ENCODE results near the gene FLAD1. TPM values are rescaled to one million over a fixed set of nuclear protein-coding genes. Genes with fewer than 3 reads are reported as not detected.

FLAD1 gene
- total and polyA plus RNA-seq, 2 of the 4 experiments (the other 2 are of a cell fraction) = 26.3 to 37.3 TPM

DNA sequence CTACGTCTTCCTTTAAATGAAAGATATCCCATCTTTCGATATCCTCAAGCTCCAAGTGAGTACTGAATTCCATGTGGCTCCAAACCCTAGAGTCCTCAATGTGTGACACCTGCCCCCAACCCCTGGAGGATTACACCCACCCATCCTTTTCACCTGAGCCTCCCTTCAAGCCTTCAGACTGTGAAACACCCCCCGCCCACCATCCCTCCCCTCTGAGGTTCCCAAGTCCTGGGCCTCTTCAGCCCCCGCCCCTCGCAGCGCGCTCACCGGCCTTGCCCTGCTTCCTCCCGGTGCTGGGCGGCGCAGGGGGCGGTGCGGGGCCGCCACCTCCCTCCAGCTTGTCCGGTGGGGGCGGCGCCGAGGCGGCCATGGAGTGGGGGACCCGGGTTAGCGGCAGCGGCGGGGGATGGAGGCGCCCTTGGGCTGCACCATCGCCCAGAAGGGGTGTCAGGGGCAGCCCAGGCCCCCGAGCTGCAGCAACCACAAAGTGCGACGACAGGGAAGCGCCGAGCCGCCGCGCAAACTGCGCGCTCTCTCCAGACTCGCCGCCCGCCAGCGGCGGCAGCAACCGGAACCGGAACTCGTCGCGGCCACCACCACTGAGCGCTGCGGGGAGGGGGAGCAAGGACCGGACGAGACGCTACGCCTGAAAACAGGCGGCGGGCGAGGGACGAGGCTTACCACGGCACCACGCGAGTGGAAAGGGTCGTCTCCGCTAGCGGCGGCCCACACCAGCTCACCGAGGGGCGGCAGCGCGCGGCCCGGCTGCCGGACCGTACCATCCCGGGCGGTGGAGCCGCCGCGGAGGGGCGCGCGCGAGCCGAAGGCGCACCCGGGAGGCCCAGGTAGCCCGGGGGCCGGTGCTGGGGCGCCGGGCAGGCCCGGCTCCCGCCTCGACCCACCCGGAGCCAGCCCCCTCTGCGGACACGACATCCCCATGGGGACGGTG, 21.7 kb upstream of the FLAD1 start, which contains the start of gene PYGO2:
TSS of gene PYGO2 (minus strand) at position 576 of the 949 bp plus-strand sequence. CDS start at position 370, 206 bp downstream.
- Histone ChIP-seq H3K27me3 (ENCODE audit: control insufficient read depth, insufficient read depth, low read length) (no peaks in the 10 kb centered on the region), H2AK9ac (replicated peaks; ENCODE audit: low read depth, low read length, poor library complexity) (peak within 1 kb of the TSS; percentile 100), H3K4me1 (ENCODE audit: control insufficient read depth, insufficient read depth, low read length) (peaks cover 11% of the 10 kb centered on the region), H3K14ac (replicated peaks; ENCODE audit: low read depth, low read length) (peak within 1 kb of the TSS; percentile 100), H2BK20ac (ENCODE audit: low read depth, low read length) (no peak within 1 kb of the TSS), H2AFZ (replicated peaks; ENCODE audit: low read length, poor library complexity) (peak within 1 kb of the TSS; percentile 98), H3K9me1 (ENCODE audit: insufficient read depth, low read length) (no peaks in the 10 kb centered on the region), H3K4me3 (ENCODE audit: insufficient read depth, low read depth, low read length) (peak within 1 kb of the TSS; percentile 86), H2BK15ac (ENCODE audit: low read depth, low read length) (no peak within 1 kb of the TSS; the same call in 2 of the 3 replicates), H2BK5ac (ENCODE audit: low read depth, low read length, poor library complexity, severe bottlenecking) (peak within 1 kb of the TSS; percentile 98), H3K23ac (ENCODE audit: low read depth, low read length) (peak within 1 kb of the TSS; percentile 98; the same call in 1 of the 2 replicates), H4K20me1 (ENCODE audit: insufficient read depth, low read length) (peaks cover 18% of the 10 kb centered on the region), H3K36me3 (ENCODE audit: control insufficient read depth, insufficient read depth, low read length) (peaks cover 49% of the 10 kb centered on the region), H2AK5ac (ENCODE audit: low read depth, low read length) (peak within 1 kb of the TSS; percentile 95), H3K56ac (ENCODE audit: extremely low read depth, insufficient read depth, low read length) (peak within 1 kb of the TSS; percentile 75), H3K4me2 (ENCODE audit: low read depth, low read length) (peak within 1 kb of the TSS; percentile 90), H3K27ac (ENCODE audit: insufficient read depth, low read length) (peak within 1 kb of the TSS; percentile 96), H3K9me3 (ENCODE audit: control insufficient read depth, insufficient read depth, low read length) (no peaks in the 10 kb centered on the region), H3K9ac (ENCODE audit: low read depth, low read length) (peak within 1 kb of the TSS; percentile 94), H3K18ac (ENCODE audit: low read depth, low read length) (peak within 1 kb of the TSS; percentile 95), H4K8ac (ENCODE audit: low read depth in 2 of 2, low read length in 2 of 2) (peak within 1 kb of the TSS; percentile 88 to 99), H2BK120ac (ENCODE audit: low read depth, low read length) (peak within 1 kb of the TSS; percentile 93), H4K5ac (ENCODE audit: low read depth, low read length) (peak within 1 kb of the TSS; percentile 89), H3K4ac (ENCODE audit: low read depth, low read length) (peak within 1 kb of the TSS; percentile 99), H4K91ac (ENCODE audit: insufficient read depth, low read depth, low read length) (peak within 1 kb of the TSS; percentile 96), H3K79me1 (ENCODE audit: low read depth in 1 of 2, low read length in 2 of 2) (peaks cover 25 to 67% of the 10 kb centered on the region in 2 experiments)
- 0% methylated on average over 57 of the region's 93 CpGs; no CpG with 5 or more reads in 1 of the 2 experiments for whole genome bisulfite sequencing, 2 experiments (ENCODE audit: extremely low coverage in 2 of 2, insufficient read length in 1 of 2)
- dilution Hi-C loops (cut with HindIII; ENCODE audit: low sequenced_read_pairs, unreplicated experiment) (no loop called here), in situ Hi-C loops (cut with MboI; ENCODE audit: low sequenced_read_pairs) (no loop called here), intact Hi-C loops (cut with micrococcal nuclease) (loop anchor here (2.0 kb wide), 2 partner anchors 37 to 123 kb away; no protein-coding TSS in a partner anchor)
- CTCF ChIA-PET = interaction anchor here (0.6 to 1.6 kb wide), 7 partner anchors 9 to 124 kb away, joined by 3 to 11 read pairs (median 3); partner anchors contain the start of gene SHC1
- no TSS peak for BruUV-seq (replicated peaks)
- POLR2A ChIA-PET (ENCODE audit: unreplicated experiment) = interaction anchor here (1.2 to 2.5 kb wide), 2 partner anchors 9 to 12 kb away, joined by 10 to 17 read pairs; partner anchors contain the start of gene SHC1
- ATAC-seq (ENCODE audit: low read depth) (peak; percentile 86), DNase-seq (peak; percentile 66)
- TF ChIP-seq MXI1 (IDR thresholded peaks at IDR 0.05; ENCODE audit: borderline replicate concordance, low read depth, low read length) = no peak; the same call in 1 of the 2 replicates
- TF ChIP-seq, protein P1, sequence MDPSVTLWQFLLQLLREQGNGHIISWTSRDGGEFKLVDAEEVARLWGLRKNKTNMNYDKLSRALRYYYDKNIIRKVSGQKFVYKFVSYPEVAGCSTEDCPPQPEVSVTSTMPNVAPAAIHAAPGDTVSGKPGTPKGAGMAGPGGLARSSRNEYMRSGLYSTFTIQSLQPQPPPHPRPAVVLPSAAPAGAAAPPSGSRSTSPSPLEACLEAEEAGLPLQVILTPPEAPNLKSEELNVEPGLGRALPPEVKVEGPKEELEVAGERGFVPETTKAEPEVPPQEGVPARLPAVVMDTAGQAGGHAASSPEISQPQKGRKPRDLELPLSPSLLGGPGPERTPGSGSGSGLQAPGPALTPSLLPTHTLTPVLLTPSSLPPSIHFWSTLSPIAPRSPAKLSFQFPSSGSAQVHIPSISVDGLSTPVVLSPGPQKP (IDR thresholded peaks at IDR 0.05; ENCODE audit: borderline replicate concordance, low read depth, low read length) = 0 out of 2 replicates have a peak, but pooled peaks have one; percentile 9
- TF ChIP-seq MAZ (IDR thresholded peaks at IDR 0.05; ENCODE audit: borderline replicate concordance, low read depth, low read length) = peak; percentile 50; the same call in 1 of the 2 replicates
- TF ChIP-seq RCOR1 (IDR thresholded peaks at IDR 0.05; ENCODE audit: insufficient replicate concordance, low read length) = no peak
- TF ChIP-seq RAD21 (IDR thresholded peaks at IDR 0.05; ENCODE audit: low read length) = peak; percentile 62
- peak; percentile 40 for TF ChIP-seq POLR2A (IDR thresholded peaks at IDR 0.05; ENCODE audit: low read depth, low read length)
- TF ChIP-seq NFE2L2 (IDR thresholded peaks at IDR 0.05; ENCODE audit: low read depth, low read length) = no peak
- no peak; the same call in 1 of the 2 replicates for TF ChIP-seq CHD1 (IDR thresholded peaks at IDR 0.05; ENCODE audit: low read depth, low read length)
- TF ChIP-seq, protein P2, sequence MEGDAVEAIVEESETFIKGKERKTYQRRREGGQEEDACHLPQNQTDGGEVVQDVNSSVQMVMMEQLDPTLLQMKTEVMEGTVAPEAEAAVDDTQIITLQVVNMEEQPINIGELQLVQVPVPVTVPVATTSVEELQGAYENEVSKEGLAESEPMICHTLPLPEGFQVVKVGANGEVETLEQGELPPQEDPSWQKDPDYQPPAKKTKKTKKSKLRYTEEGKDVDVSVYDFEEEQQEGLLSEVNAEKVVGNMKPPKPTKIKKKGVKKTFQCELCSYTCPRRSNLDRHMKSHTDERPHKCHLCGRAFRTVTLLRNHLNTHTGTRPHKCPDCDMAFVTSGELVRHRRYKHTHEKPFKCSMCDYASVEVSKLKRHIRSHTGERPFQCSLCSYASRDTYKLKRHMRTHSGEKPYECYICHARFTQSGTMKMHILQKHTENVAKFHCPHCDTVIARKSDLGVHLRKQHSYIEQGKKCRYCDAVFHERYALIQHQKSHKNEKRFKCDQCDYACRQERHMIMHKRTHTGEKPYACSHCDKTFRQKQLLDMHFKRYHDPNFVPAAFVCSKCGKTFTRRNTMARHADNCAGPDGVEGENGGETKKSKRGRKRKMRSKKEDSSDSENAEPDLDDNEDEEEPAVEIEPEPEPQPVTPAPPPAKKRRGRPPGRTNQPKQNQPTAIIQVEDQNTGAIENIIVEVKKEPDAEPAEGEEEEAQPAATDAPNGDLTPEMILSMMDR (conservative IDR thresholded peaks at IDR 0.05; ENCODE audit: low read depth, low read length) = peak; percentile 69
- no peak for TF ChIP-seq RFX5 (IDR thresholded peaks at IDR 0.05; ENCODE audit: low read depth, low read length)
- TF ChIP-seq, protein P3, sequence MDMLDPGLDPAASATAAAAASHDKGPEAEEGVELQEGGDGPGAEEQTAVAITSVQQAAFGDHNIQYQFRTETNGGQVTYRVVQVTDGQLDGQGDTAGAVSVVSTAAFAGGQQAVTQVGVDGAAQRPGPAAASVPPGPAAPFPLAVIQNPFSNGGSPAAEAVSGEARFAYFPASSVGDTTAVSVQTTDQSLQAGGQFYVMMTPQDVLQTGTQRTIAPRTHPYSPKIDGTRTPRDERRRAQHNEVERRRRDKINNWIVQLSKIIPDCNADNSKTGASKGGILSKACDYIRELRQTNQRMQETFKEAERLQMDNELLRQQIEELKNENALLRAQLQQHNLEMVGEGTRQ (IDR thresholded peaks at IDR 0.05; ENCODE audit: low read depth, low read length) = no peak
- TF ChIP-seq SMC3 (IDR thresholded peaks at IDR 0.05; ENCODE audit: low read depth, low read length) = peak; percentile 45
